SIG-M5 (cell line): ENCODE measurements around the gene SLC16A7.

ENCODE experiments used
- DNase-seq: peaks from one replicate; lab custom pipeline; 2025; lab: John Stamatoyannopoulos, UW

The SLC16A7 gene

DNA sequence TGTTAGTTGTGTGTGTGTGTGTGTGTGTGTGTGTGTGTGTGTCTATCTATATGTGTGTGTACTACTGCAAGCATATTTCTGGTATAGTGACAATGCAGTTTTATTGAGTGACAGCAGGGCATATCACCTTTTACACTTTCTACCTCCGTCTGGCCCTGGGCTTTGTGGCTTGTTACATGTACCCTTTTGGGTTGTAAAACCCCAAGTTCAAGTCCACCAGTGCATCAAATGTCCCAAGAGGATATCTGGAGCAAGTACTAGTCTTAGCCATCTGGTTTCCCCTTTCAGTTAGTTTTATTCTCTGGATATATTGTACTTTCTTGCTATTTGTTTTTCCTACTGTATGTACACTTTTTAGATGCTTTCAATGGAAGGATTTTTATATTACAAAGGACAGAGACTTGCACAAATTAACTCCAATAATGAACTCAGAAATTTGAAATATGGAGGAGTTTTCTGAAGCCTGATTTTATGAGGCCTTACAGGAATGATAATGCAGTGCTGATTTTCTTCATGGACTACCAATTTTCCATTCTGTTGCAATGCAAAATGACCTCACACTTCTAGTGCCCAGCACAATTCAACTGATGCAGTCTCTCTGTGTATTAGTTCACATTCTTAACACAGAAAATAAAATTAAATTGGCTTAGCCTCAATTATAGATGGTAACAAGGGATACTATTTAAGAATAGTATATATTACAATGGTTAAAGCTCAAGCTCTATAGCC, 29.1 kb downstream of the SLC16A7 start:
- DNase-seq, result no peak

DNA sequence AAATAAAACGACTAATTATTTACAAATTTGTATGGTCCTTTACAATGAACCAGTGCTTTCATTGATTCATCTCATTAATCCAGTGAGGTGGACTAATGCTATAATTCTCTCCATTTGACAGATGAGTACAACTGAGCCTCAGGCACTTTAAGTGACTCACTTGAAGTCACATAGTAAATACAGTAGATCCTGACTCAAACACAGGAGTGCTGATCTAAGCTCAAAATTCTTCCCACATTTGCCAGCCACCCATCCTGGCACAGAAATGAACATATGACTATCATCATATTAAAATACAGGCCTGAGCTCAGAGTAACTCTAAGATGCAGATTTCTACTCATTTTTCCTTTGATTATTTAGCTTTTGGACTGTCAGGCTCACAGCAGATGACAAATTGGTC, 30.6 kb downstream of the SLC16A7 start:
- no peak for DNase-seq

DNA sequence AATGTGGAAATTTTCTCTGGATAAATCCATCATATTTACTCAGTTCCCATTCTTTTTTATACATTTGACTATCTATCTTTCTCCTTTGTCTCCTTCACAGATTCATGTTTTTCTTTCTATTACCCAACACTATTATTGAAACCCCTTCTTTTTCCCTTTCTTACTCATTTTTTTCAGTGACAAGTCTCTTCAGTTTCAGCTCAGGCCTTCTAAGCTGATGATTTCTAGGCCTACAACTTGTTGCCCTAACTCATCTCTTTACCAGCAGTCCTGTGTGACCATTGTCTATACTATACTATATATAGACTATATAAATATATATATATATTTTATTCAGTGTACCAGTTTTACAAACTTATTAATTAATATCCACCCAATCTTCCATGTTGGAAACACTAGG, 31.8 kb downstream of the SLC16A7 start:
- no peak for DNase-seq

DNA sequence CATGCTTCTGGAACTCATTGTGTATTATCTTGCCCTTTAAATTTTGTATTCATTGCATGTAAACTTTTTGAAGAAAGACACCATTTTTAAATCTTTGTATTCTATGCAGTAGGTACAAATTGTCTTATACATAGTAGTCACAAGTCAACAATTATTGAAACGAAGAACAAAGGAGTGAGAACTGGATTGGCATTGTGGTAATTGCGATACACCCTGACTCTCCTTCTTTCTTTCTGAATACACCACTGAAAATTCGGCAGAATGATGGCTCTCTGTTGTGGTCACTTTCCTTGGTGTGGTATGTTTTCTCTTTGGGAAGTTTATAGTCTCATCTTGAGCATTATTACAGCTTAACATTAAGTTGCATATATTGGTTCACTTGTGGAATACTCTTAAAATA, 34.1 kb downstream of the SLC16A7 start:
- DNase-seq, result no peak

DNA sequence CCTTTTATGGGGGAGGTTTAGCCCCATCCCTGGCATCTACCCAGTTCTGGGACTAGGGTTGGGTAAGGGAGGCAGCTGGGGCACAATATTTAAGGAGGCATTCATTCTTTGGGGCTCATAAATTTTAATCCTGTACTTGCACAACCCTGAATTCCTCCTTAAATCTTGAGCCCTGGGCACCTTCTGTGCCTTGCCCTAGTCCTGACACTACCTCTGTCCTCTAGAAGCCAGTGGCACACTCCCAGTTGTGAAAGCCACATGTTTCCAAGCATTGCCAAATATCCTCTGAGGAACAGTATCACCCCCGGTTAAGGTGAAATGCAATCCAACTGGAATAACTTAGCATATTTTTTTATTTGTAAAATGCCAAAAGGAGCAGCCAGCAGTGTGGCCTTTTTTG, 36.6 kb downstream of the SLC16A7 start:
- DNase-seq, result no peak

DNA sequence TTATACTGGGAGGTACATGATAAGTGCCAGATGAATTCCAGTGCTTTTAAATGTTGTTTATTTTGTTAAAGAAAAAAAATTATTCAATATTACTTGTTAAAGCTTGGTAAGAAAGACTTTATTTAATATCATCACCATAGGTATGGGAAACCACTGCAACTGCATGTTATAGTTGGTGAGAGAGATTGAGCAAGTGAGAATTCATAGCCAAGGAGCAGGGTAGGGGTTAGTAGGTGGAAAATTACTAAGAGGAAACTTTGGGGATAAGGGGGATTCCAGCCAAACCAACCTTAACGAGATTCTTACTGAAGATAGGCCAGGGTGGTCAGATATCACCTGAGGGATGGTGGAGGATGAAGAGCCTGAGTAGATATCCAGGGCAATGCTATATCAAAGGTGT, 38.4 kb downstream of the SLC16A7 start:
- no peak for DNase-seq

DNA sequence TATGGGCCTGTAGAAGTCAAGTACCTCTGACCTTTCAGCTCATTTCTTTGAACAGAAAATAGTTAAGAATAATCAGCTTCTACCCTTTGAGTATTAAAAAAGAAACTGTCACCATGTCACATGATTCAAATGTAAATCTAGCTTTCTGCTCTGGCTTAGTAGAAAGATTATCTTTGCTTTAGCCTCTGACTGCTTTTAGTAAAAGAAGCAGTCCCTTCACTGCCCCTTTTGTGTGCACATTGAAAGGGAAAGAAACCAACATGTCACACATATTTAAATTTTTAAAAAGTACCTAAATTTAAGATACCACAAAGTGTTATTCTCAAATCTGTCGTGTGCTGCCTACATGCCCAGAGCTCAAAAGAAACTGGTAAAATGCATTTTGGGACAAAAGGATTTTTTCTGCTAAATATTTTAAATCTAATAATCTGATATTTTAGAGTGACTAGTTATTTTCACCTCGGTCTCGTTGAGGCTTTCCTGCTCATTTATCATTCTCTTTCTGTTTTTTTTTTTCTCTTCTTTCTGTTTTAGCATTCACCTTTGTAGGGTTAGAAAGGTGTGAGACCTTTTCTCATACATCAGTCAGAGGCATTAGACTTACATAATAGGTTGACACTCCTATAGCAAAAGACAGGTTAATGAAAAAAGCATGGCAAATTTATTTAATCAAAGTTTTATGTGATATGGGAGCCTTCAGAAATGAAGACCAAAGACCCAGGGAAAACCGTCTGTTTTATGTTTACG, 41.3 kb downstream of the SLC16A7 start:
- no peak for DNase-seq

DNA sequence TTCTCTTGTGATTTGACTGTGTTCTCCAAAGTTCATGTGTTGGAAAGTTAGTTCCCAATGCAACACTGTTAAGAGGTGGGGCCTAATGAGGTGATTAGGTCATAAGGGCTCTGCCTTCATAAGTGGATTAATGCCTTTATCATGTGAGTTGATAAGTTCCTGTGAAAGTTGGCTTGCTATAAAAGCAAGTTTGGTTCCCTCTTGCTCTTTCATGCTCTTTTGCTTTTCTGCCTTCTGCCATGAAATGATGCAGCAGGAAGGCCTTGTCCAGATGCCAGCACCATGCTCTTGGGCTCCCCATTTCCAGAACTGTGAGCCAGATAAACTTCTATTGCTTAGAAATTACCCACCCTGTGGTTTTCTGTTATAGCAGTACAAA, 41.9 kb downstream of the SLC16A7 start:
- DNase-seq, result no peak

DNA sequence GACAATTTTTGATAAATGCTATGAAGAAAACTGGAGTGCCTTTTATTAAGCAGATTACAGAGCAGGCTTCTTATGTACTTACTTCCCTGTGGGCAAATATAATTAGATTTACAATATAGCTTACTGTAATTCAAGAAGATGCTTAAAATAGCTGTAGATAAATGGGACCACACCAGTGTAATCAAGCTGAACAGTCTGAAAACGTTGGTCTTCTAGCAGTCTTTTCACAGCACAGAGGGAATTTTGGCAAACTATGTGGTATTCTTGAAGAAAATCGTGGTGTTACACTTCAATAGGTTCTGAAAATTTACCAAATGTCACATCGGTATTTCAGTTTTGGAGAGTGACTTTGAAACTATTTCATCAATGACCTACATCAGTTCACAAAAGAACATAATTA, 47.7 kb downstream of the SLC16A7 start:
- DNase-seq, result no peak

DNA sequence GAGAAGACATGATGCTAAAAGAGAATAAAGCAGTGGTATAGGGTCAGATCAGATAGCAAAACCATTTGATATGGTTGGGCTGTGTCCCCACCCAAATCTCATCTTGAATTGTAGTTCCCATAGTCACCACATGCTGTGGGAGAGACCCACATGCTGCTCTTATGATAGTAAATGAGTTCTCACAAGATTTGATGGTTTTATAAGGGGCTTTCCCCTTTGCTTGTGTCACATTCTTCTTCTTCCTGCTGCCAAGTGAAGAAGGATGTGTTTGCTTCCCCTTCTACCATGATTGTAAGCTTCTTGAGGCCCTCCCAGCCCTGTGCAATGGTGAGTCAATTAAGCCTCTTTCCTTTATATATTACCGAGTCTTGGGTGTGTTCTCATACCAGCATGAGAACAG, 49.4 kb downstream of the SLC16A7 start:
- DNase-seq, result no peak

DNA sequence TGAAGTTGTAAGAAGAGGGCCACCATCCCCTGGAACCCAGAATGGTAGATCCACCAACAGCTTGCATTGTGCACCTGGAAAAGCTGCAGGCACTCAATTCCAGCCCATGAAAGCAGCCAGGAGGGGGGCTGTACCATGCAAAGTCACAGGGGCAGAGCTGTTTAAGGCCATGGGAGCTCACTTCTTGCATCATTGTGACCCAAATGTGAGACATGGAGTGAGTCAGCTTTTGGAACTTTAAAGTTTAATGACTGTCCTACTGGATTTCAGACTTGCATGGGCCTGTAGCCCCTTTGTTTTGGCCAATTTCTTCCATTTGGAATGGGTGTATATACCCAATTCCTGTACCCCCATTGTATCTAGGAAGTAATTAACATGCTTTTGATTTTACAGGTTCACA, 50.8 kb downstream of the SLC16A7 start:
- DNase-seq, result no peak

DNA sequence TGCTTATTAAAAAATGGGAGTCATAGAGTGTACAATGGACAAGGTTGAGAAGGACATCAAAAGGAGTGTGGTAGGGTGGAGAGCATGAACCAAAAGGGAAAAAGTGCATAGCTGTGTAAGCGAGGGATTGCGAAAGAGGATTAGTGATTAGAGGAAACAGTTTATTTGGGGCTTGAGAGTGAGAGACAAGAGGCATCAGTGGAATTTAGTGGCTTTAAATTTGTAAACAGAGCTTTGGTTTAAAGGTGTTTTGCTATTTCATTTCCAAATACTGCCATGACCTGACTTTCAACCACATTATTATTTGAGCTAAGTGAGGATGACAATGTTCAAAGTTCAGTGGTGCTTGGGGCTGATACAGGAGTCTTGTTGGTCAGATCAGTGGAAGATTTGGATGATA, 53.4 kb downstream of the SLC16A7 start:
- DNase-seq, result no peak

DNA sequence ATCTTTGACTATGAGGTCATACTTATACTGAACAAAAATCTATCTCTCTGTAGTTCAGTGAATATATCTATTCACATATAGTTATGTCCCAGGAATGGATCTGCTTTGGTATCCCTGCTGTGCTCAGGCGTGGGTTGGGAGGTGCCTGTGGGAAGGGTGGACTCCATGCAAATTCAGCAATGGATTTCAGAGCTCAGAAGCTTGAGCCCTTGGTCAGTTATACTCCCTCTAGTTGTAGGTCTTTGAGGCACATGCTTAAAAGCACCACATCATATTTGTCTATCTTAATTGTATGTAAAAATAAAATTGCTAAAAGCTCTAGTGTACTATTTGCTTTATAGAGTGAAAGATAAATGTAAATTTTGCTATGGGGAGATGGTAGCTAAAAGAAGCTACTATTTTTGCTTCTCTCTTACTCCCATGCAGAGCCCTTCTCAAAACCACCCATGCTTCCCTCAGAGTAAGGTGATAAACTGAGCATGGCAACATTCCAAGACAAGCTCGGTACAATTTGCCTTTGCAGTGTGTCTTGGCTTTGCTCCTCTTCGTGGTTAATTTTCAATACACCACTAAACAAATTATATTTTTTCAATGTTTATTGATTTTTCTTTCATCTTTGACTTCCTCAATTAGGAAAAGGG, 54.9 kb downstream of the SLC16A7 start:
- no peak for DNase-seq

DNA sequence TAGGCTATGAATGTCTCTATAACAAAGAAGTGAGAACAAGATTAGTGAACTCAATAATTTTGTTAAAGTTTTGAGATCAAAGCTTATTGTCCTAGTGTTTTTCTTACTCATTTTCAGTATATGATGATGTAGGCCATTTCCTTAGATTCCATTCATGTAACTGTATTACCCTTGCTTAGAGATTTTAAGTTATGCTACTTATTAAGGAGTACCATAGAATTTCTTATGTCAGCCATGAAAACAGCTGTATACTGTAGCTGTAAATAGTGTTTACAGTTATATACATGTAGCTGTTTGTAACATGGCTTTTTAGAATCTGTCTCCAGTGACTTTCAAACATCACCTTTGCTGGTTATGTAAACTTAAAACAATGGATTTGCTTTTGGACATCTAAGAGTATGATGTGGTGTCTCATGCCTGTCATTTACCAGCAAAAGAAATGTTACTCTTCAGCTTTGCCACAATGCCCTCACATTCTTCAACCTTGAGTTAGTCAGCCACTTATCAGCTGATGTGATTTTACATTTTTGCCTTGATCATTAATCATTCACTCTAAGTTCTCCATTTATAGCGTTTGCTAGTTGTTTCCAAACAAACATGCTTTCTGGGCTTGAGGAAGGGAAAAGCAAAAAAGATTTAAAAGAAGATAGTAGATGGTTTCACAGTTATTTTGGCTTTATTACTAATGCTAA, 55.5 kb downstream of the SLC16A7 start:
- DNase-seq, result no peak

DNA sequence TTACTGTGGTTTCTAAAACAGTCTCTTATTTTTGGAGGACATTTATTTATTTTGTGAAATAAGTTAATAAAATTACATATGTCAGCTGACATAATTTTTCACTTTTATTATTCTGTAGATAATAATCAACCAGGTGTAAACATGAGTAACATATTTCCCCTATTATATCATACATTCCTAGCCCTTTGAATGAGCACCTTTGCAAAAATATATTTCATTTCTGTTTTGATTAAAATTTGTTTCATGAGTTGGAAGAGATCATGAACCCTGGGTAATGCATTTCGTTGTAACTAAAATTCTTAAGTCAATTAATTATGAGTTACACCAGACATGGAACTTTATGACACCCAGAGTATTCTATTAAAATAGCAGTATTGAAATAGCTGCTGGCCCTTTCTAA, 56.3 kb downstream of the SLC16A7 start:
- no peak for DNase-seq

DNA sequence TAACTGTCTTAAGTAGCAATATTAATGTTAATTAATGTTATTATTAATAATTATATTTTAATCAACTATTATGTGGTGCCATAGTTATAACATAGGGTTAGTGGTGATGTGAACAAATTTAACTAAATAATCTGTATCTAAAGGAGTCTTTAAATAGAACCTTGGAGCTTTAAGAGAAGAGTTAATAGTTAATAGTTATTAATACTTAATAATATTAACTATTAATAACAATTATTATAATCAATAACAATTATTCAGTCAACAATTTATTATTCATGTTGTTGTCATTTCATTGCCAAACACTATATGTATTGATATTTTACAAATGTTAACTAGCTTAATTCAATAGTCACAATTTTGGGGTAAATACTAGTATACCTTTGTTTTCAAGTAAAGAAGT, 58.2 kb downstream of the SLC16A7 start:
- no peak for DNase-seq

DNA sequence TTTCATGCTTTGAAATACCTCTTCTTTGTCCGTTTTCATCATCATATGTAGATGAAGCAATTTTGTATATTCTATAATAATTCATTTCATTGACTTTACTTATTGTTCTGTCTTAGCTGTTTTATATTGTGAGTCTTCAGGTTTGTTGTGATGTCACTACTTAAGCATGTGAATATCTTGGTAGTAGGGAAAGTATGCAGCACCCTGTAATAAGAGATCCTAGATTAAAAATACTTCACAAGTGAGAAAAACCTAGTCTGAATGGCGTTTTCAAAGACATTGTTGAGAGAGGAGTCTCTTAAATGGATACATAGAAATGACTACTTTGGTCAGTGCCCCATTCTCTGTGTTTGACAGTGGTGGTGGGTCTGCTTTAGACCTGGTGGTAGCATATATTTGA, 61.4 kb downstream of the SLC16A7 start:
- no peak for DNase-seq

DNA sequence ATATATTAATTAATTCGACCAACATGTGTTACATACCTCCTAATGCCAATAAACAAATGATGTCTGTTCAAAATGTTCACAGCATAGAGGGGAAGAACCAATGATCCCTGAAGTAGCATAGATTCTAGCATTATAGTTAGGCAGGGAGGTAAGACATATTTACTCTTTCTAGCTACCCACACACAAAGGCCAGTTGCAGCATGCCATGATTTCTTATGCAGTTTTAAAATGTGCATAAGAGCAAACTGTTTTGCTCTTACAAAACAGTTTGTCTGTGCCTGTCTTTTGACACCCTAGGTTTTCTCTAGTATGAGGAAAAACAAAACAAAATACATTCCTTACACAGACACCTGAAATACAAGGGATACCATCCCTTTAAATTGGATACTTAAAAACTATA, 61.9 kb downstream of the SLC16A7 start:
- DNase-seq, result no peak

DNA sequence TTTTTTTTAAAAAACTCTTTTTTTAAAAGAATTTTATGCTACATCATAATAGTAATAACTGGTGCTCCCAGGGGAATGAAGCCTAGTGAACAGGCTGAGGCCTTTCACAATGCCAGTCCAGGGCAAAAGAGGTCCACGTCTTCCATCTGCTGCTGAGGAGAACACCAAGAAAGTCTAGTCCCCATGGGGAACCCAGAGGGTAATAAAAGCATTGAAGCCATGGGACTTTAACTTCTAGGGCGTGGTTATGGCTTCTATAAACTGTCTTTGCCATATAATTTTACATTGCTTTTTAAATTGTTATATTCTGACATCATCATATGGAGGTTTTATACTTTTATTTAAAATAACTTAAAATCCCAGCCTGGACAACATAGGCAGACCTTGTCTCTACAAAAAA, 64.3 kb downstream of the SLC16A7 start:
- DNase-seq, result no peak

DNA sequence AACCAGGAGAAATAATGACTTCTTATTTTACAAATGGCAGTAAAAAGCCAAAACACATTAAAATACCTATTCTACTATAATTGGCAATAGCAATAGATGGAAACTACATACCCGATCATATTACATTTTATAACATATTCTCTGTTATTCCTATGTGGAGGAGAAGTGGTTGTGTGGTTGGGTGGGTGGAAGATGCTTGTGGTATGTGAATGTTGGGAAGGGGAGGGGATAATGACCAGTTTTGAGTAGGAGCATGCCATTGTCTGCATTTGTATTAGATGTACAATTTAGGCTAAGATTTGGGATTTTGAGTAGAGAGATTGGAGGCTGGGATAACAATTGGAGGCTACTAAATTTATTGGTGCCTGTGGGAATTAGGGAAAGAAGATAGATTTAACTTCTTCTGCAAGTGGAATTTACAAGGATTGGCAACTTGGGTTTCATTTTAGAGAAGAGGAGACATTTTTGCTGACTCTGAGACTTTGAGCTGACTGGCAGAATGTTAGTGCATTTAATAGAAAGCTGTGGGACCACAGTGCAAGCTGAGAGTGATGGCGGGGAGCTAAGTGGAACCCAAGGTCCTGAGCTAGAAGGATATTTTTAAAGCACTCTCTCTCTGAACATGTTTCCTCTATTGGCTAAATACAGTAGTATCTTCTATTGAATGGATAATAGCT, 65.2 kb downstream of the SLC16A7 start:
- no peak for DNase-seq

DNA sequence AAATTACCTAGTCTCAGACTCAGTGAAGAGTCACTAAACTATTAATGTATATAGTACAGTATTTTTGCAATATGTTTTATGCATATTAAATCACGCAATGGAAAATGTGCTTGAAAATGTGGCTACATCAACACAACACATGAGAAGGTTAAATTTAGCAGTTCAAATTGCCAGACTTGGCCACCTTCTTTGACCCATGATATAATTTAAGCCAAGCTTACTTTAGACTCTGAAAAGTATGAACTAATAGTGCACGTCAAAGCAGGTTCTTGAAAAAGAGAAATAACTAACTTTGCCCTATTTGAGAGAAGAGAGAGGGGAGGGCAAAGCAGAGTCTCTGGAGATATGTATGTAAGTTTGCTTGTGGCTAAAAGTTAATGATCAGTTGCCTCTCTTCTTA, 68.7 kb downstream of the SLC16A7 start:
- DNase-seq, result no peak

DNA sequence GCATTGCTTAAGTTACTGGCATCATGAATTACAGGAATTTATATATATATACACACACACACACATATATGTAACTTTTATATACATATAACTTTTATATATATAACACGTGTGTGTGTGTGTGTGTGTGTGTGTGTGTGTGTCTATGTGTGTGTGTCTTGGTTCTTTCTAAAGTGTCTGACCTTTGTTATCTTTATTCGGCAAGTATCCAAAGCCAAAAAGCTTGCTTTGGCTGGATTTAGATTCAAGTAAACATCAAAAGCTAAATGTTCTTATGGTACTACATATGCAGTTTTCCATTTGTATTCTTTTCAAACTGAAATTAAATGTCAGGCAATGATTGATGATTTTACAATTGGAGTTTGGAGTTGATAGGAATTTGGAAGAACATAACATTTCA, 69.9 kb downstream of the SLC16A7 start:
- no peak for DNase-seq
